OCI-LY7 (cell line): ENCODE data around the gene MFSD6.

Experiments
- EZH2phosphoT487 ChIP-seq: fragments of 200-600 bp; sonication (generic); IDR thresholded peaks from 2 replicates; pipeline ENCODE4 v1.6.1; 2018; ENCODE audit warnings: low read depth, borderline replicate concordance, mild to moderate bottlenecking, mixed run types, antibody characterized with exemption, low read length, moderate library complexity, mixed read lengths
- TF ChIP-seq, protein P1 (sequence below): fragments of 200-600 bp; sonication (generic); conservative IDR thresholded peaks from 2 replicates; pipeline ENCODE4 v1.5.1; 2014; ENCODE audit warnings: mild to moderate bottlenecking, antibody characterized with exemption, low read length, moderate library complexity, mixed read lengths

DNA sequence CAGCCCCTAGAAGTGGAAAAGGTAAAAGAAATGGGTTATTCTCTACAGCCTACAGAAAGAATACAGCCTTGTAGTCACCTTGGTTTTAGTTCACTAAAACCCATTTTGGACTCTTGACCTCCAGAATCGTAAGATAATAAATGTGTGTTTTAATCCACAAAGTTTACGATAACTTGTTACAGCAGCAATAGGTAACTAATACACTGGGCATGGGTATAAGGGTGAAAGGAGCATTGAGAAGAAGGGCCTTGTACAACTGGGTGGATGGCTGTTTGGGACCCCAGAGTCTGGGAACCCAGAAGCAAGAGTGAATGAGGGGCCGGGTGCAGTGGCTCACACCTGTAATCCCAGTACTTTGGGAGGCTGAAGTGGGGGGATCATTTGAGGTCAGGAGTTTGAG, 2.2 kb upstream of the MFSD6 start:
- TF ChIP-seq, protein P1, sequence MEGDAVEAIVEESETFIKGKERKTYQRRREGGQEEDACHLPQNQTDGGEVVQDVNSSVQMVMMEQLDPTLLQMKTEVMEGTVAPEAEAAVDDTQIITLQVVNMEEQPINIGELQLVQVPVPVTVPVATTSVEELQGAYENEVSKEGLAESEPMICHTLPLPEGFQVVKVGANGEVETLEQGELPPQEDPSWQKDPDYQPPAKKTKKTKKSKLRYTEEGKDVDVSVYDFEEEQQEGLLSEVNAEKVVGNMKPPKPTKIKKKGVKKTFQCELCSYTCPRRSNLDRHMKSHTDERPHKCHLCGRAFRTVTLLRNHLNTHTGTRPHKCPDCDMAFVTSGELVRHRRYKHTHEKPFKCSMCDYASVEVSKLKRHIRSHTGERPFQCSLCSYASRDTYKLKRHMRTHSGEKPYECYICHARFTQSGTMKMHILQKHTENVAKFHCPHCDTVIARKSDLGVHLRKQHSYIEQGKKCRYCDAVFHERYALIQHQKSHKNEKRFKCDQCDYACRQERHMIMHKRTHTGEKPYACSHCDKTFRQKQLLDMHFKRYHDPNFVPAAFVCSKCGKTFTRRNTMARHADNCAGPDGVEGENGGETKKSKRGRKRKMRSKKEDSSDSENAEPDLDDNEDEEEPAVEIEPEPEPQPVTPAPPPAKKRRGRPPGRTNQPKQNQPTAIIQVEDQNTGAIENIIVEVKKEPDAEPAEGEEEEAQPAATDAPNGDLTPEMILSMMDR = no peak
- no peak for TF ChIP-seq EZH2phosphoT487
